Stimulated activated CD8-positive, alpha-beta memory T cell treated with anti-CD3 and anti-CD28 coated beads, Interleukin-2, amount 100 ng/mL, for 48 hours (primary cell): ENCODE measurements around the gene RPL18A.

Experiments used
- DNase-seq, 2 donors: peaks; one replicate each; pipeline ENCODE4 v3.0.0-alpha.2; 2020; ENCODE audit warnings: low read depth in 2 of 2

RPL18A gene

DNA sequence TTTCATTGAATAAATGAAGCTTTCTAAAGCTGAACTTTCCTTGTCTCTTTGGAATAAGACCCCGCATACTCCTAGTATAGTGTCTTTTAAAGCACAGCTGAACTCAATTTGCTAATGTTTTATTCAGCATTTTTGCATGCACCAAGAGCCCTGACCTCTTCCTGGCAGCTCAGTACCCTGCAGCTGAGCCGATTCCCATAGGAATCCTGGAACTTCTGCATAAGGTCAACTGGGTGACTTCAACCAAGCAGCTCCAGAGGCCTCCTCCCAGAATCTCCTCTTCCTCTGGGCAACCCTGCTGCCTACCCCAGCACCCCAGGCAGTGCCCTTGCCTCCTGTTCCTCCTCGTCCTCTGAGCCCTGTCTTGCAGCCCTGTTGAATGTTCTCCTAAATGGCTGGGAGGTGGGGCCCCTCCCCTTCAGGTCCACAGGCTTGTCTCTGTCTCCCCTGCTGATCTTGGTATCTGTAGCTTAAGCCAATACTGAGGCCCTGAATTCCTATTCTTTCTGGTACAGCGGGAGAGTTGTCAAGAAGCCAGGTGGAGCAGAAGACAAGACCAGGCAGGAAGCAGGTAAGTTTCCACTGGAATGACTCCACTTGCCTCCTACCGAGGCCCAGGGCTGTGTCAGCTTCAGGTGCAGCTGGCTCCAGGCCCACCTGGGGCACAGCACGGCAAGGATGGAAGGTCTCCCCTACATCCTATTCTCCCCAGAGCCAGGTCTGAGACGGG, 49.5 kb downstream of the RPL18A start:
- no peak for DNase-seq

- no peak for DNase-seq
Observed at GRCh38 chr19:17910791-17911360, 51.2 kb downstream of the RPL18A start.
